ENCODE results near the gene NCKAP1. TPM values are rescaled to one million over a fixed set of nuclear protein-coding genes. Genes with fewer than 3 reads are reported as not detected.

The NCKAP1 gene
- total and polyA plus RNA-seq, 3 donors from 2014 or later: 59.6 to 110 (median 82.9) TPM

DNA sequence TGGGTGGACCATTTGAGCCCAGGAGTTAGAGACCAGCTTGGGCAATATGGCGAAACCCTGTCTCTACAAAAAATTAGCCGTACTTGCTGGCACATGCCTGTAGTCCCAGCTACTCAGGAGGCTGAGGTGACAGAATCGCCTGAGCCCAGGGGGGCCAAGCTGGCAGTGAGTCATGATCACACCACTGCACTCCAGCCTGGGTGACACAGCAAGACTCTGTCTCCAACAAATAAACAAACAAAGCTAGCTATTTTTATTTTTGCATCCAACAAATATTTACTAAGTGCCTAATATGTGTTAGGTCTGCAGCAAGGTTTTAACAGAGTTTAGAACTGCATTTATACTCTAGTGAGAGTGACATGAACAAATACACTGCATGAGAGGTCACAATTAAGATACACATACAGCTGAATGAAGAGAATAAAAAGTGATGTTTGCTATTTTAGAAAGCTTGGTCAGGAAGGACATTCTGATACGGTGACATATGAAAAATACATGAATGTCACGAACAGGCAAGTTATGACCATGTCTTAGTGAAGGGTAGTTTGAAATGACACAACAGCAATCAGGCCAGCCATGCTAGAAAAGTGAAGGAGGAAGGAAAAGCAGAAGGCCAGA lies 88.6 kb downstream of the NCKAP1 start:
- DNase-seq: no peak
- Histone ChIP-seq H3K36me3 (ENCODE audit: low read depth, missing control alignments) (no peaks in the 10 kb centered on the region), H3K27ac (no peak overlapping the region), H3K4me3 (no peak overlapping the region), H3K27me3 (no peaks in the 10 kb centered on the region), H3K9me3 (no peaks in the 10 kb centered on the region), H3K4me1 (no peaks in the 10 kb centered on the region)
- TF ChIP-seq CTCF (IDR thresholded peaks at IDR 0.05) (no peak), POLR2A (IDR thresholded peaks at IDR 0.05) (no peak)
- 93% methylated on average over 5 of the region's 5 CpGs for WGBS, 2 donors
- intact Hi-C loops (cut with DNase I; ENCODE audit: low total_unique reads): no loop called here

GRCh38 chr2:182949052-182949451 lies 89.2 kb downstream of the NCKAP1 start:
- no peak for DNase-seq
- Histone ChIP-seq H3K4me3 (no peak overlapping the region), H3K4me1 (no peaks in the 10 kb centered on the region), H3K27me3 (no peaks in the 10 kb centered on the region), H3K9me3 (no peaks in the 10 kb centered on the region), H3K36me3 (ENCODE audit: low read depth, missing control alignments) (no peaks in the 10 kb centered on the region), H3K27ac (no peak overlapping the region)
- intact Hi-C loops (cut with DNase I; ENCODE audit: low total_unique reads): no loop called here
- no peak for TF ChIP-seq POLR2A (IDR thresholded peaks at IDR 0.05)
- WGBS, 2 donors: 76 to 92% methylated on average over 4 of the region's 4 CpGs

DNA sequence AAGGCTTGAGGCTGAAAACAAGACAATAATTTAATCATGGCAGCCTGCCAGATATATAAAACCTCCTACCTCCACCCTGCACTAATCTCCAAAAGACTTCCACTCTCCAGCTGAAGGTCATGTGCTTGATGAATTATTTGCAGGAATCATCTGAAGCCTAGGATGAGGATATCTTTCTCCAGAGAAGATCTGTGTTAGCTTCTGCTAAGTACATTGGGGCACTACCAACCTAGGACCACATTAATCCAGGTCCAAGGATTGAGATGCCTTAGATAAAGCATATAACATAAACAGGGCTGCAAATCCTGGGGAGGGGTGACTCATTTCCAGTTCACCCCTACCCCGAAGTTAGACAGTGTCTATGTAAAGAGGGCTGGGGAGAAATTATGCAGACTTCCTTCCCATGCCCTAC lies 91.3 kb downstream of the NCKAP1 start:
- H3K9me3 ChIP-seq: no peaks in the 10 kb centered on the region
- TF ChIP-seq POLR2A (IDR thresholded peaks at IDR 0.05) (no peak), CTCF (IDR thresholded peaks at IDR 0.05) (no peak)
- H3K36me3 ChIP-seq (ENCODE audit: low read depth, missing control alignments): no peaks in the 10 kb centered on the region
- H3K4me3 ChIP-seq: no peak overlapping the region
- intact Hi-C loops (cut with DNase I; ENCODE audit: low total_unique reads): no loop called here
- no peaks in the 10 kb centered on the region for H3K4me1 ChIP-seq
- no peak for DNase-seq
- no peak overlapping the region for H3K27ac ChIP-seq
- no peaks in the 10 kb centered on the region for H3K27me3 ChIP-seq
- WGBS, 2 donors: 87 to 100% methylated on average over 1 of the region's 1 CpG

DNA sequence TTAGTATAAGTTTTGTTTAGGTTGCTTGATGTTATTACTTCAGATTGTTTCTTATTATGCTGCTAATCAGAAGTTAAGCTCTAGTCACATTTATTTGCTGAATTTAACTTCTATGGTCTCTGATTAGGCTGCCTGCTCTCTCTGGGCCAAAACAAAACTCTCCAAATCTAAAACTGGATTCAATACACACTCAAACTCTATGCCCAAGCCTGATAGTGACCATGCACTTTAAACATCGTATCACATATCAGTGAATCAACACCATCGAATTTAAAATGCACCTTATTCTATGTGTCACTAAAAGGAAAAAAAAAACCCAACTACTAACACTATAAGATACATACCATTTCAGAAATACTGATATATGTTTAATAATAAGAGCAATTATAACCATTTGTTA lies 94.9 kb downstream of the NCKAP1 start:
- 44% methylated on average over 2 of the region's 2 CpGs for WGBS, 2 donors
- H3K9me3 ChIP-seq: no peaks in the 10 kb centered on the region
- no peak for DNase-seq
- H3K27ac ChIP-seq: no peak overlapping the region
- intact Hi-C loops (cut with DNase I; ENCODE audit: low total_unique reads): no loop called here
- no peaks in the 10 kb centered on the region for H3K4me1 ChIP-seq
- no peak overlapping the region for H3K4me3 ChIP-seq
- TF ChIP-seq CTCF (IDR thresholded peaks at IDR 0.05) (no peak), POLR2A (IDR thresholded peaks at IDR 0.05) (no peak)
- H3K27me3 ChIP-seq: no peaks in the 10 kb centered on the region
- no peaks in the 10 kb centered on the region for H3K36me3 ChIP-seq (ENCODE audit: low read depth, missing control alignments)

DNA sequence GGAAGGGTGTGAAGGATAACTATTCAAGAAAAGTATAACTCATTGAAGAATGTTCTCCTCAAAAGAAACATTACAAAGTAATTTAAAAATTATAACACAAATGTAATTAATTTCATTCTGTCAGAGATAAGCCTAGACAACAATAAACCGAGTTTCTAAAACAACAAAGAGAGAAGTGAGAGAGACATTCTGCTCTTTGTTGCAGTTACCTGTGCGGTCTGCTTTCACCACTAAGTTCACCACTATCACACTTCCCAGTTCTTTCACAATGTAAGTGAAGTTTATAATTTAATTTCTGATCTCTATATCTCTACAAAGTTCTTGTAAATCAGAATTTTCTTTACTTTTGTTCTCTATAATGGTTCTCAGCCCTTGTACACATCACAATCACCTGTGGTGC lies 95.5 kb downstream of the NCKAP1 start:
- H3K36me3 ChIP-seq (ENCODE audit: low read depth, missing control alignments): no peaks in the 10 kb centered on the region
- H3K27me3 ChIP-seq: no peaks in the 10 kb centered on the region
- no peak for TF ChIP-seq POLR2A (IDR thresholded peaks at IDR 0.05)
- TF ChIP-seq CTCF (IDR thresholded peaks at IDR 0.05): no peak

More for the DNA sequence above, 95.5 kb downstream of the NCKAP1 start:
- Histone ChIP-seq H3K4me3 (no peak overlapping the region), H3K4me1 (no peaks in the 10 kb centered on the region), H3K9me3 (no peaks in the 10 kb centered on the region), H3K27ac (no peak overlapping the region)
- WGBS, 2 donors: 56 to 68% methylated on average over 2 of the region's 2 CpGs
- no peak for DNase-seq
- intact Hi-C loops (cut with DNase I; ENCODE audit: low total_unique reads): no loop called here
